ENCODE data around the gene STK11. TPM values are rescaled to one million over a fixed set of nuclear protein-coding genes. Genes with fewer than 3 reads are reported as not detected.

The STK11 gene
- total RNA-seq, 1 donor from 2014 or later = 80.4 TPM

DNA sequence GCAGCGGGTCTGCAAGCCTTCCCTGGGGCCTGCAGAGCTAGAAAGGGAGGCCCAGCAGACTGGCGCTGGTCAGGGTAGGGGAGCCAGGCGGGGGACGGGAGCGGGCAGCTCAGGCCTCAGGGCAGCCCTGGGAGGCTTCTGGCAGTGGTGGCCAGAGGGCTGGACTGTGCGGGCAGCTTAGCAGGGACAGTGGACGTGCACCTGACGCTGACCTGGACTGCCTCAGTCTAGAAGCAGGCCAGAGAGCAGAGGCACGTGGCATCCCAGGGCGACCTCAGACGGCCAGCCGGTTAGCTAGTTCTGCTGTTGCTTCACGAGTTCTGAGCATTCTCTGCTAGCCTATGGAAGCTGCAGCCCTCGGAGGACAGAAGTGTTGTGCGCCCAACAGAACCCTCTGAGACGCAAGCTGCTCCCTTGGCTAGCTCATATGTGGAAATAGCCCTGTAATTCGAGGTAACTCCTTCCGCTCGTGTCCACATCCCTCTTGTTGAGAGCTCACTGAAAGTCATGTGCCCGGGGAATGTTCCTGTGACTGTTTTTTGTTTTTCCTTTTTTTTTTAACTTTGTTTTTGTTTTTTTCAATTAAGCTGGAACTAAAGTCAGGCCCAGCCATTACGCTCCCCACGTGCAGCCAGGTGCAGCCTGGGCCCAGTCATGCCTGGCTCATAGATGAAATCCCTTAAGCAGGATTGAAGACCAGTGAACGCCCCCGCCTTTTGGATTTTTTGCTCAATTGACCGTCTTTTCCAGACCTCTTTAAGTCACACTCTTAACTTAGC lies 67.9 kb downstream of the STK11 start:
- TF ChIP-seq, protein P1, sequence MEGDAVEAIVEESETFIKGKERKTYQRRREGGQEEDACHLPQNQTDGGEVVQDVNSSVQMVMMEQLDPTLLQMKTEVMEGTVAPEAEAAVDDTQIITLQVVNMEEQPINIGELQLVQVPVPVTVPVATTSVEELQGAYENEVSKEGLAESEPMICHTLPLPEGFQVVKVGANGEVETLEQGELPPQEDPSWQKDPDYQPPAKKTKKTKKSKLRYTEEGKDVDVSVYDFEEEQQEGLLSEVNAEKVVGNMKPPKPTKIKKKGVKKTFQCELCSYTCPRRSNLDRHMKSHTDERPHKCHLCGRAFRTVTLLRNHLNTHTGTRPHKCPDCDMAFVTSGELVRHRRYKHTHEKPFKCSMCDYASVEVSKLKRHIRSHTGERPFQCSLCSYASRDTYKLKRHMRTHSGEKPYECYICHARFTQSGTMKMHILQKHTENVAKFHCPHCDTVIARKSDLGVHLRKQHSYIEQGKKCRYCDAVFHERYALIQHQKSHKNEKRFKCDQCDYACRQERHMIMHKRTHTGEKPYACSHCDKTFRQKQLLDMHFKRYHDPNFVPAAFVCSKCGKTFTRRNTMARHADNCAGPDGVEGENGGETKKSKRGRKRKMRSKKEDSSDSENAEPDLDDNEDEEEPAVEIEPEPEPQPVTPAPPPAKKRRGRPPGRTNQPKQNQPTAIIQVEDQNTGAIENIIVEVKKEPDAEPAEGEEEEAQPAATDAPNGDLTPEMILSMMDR (conservative IDR thresholded peaks at IDR 0.05; ENCODE audit: low read depth, low read length) = no peak
- no peak overlapping the region for H3K4me3 ChIP-seq (ENCODE audit: low read depth, low read length)
- DNase-seq (ENCODE audit: low read depth) = no peak

DNA sequence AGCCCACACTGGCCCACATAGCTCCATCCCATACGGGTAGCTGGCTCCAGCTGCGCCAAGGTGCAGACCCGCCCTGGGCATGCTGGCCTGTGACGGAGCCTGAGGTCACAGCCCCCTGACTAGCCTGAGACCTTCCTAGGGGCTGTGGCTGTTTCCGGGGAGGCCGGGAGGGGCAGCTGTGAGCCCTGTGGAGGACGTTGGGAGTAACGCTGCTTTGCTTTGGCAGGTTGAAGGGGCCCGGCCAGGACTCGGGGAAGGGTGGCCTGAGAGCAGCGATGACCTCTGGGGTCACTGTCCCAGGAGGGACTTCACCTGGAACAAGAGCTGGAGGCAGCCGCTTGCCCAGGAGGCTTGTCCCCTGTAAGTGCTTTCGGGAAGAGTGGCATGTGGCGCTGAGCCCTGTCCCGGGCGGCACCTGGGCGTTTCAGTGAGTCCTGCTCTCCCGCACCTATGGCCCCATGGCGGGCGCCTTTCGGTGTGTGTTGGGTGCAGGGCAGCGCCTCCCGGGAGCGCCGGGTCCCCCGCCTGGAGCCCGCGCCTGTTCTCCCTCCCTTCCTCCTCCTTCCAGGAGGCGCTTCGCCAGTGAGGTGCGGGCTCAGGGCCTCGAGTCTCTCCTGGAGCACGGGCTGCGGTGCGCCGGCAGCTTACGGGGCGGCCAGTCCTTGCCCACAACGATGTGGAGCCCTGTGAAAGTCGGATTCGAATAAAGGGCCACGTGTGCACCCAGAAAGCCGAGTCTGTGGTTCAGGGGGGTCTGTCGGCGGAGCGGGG lies 68.7 kb downstream of the STK11 start:
- H3K4me3 ChIP-seq (ENCODE audit: low read depth, low read length) = peak overlapping the region; percentile 85
- DNase-seq (ENCODE audit: low read depth) = no peak
- TF ChIP-seq, protein P1 (conservative IDR thresholded peaks at IDR 0.05; ENCODE audit: low read depth, low read length) = no peak

DNA sequence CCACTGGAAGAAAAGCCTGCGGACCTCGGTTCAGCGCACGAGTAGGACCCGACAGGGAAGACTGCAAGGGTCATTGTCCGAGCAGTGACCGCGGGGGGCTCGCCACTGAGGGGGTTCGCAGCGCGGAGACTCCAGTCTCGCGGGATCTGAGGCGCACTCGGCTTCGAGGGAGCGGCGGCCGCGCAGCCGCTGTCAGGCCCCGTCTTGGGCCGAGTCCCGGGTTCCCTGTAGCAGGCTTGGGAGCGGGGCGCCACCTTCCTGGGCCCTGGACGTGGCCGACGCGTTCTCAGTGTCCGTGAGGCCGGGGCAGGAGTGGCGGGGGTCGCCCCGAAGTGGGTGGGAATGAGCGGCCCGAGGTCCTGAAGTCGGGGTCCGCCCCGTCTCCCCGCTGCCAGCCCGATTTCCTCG lies 69.3 kb downstream of the STK11 start:
- DNase-seq (ENCODE audit: low read depth) = no peak
- H3K4me3 ChIP-seq (ENCODE audit: low read depth, low read length) = peak overlapping the region; percentile 85
- TF ChIP-seq, protein P1 (conservative IDR thresholded peaks at IDR 0.05; ENCODE audit: low read depth, low read length) = no peak

DNA sequence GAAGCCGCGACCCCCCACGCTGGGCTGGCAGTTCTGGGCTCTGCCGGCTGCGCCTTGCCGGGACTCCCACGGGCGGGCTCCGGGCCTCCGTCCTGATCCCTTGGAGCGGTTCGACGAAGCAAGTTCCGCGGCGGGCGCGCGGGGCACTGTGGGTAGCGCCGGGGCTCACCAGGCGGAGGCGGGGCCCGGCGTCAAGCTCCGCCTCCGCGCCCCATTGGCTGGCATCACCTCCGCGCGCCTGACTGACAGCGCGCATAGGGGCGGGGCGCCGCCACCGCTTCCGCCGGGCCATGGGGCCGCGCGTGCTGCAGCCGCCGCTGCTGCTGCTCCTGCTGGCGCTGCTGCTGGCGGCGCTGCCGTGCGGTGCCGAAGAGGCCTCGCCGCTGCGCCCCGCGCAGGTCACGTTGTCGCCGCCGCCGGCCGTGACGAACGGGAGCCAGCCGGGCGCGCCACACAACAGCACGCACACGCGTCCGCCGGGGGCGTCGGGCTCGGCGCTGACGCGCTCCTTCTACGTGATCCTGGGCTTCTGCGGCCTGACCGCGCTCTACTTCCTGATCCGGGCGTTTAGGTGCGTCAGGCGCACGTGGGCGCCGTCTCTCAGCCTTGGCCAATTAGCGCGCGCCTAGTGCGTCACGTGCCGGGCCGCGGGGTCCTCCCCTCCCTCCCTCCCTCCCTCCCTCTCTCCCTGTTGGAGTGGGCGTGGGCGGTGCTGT lies 69.8 kb downstream of the STK11 start, which contains the start of gene FAM174C:
TSS of gene FAM174C (plus strand) at position 271 of the 716 bp plus-strand sequence. CDS start at position 291, 20 bp downstream.
- TF ChIP-seq, protein P1 (conservative IDR thresholded peaks at IDR 0.05; ENCODE audit: low read depth, low read length) = no peak
- peak; percentile 66 for DNase-seq (ENCODE audit: low read depth)
- H3K4me3 ChIP-seq (ENCODE audit: low read depth, low read length) = peak within 1 kb of the TSS; percentile 85

DNA sequence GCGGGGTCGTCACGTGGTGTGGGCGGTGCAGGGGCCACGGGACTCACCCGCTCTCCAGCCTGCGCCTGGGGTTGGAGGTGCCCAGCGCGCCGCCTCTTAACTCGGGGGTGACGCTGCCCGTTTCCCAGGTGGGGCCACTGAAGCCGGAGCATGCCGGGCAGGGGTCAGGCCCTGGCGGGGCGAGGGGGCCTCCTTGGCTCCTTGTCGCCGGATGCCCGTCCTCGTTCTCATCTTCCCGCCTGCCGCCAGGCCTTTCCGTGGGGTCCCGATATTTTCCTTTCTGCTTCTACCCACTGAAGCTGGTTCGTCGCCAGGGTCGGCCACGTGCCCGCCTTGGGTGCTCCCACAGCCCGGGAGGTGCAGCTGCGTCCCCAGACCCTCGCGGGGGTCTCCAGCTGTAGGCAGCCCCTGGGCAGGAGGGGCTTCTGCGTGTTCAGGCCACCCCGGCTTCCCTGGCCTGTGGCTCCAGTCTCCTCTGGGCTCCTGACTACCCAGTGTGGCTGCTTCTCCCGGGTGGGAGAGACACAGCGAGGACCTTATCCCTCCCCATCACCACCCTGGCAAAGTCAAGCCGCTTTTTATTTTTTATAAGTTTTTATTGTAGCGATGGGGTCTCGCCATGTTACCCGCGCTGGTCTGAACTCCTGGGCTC lies 70.5 kb downstream of the STK11 start:
- H3K4me3 ChIP-seq (ENCODE audit: low read depth, low read length) = peak overlapping the region; percentile 85
- no peak for DNase-seq (ENCODE audit: low read depth)
- TF ChIP-seq, protein P1 (conservative IDR thresholded peaks at IDR 0.05; ENCODE audit: low read depth, low read length) = no peak

DNA sequence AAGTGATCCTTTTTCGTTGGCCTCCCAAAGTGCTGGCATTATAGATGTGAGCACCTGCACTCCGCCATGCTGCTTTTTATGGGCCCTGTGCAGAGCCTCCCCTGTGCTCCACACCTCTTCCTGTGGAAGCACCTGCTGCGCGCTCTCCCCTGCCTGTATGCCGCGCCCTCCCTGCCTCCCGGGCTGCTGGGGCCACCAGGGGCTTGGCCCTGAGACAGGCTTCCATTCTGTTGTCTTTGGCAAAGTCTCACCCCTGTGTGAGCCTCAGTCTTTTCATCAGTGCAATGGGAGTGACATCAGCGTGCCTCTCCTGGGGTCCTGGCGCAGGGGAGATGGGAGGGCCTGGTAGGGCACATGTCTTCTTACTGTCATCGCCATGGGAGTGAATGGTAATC lies 71.0 kb downstream of the STK11 start:
- H3K4me3 ChIP-seq (ENCODE audit: low read depth, low read length) = peak overlapping the region; percentile 85
- no peak for DNase-seq (ENCODE audit: low read depth)
- TF ChIP-seq, protein P1 (conservative IDR thresholded peaks at IDR 0.05; ENCODE audit: low read depth, low read length) = no peak
